Activated T-helper 1 cell treated with Interleukin-2 at 50 U/mL for 16 hours (primary cell): ENCODE measurements around the gene KCTD20.
"Not testable (repeated sequence)": the region's sequence is repeated elsewhere in the genome, so short reads cannot be mapped to it uniquely, and the experiment has no call there.

Experiments used
- DNase-seq: peaks from one replicate; pipeline ENCODE4 v3.0.0-alpha.2; 2020; ENCODE audit warnings: low read depth

Gene KCTD20

GRCh38 chr6:36442671-36443470 lies at the start of gene KCTD20, which contains the start of gene PXT1:
Gene KCTD20 (plus strand): TSS chr6:36443000. CDS start chr6:36470098, 27,098 bp downstream.
Gene PXT1 (minus strand): TSS chr6:36442854. CDS start chr6:36426082, 16,772 bp downstream.
- DNase-seq: peak; percentile 75

GRCh38 chr6:36399970-36400369 lies 42.8 kb upstream of the KCTD20 start:
- no peak for DNase-seq

DNA sequence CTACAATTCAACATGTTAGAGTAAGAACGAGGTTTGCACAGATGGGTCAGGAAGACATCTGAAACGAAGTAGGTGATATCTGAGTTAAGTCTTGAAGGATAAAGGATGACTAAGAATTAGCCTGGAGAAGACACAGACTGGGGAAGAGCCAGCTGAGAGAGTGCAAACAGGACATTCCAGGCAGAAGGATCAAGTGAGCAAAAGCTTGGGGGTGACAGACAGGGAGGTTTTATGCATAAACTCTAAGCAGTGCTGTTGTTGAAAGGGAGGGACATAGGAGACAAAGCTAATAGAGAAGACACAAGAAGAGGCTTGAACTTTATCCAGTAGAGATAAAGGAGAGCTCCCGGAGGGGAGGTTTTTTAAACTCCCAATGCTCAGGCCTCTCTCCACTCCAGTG lies 40.3 kb upstream of the KCTD20 start:
- DNase-seq: no peak

GRCh38 chr6:36404164-36404563 lies 38.6 kb upstream of the KCTD20 start:
- no peak for DNase-seq

- DNase-seq: not testable (repeated sequence)
Measured at GRCh38 chr6:36409718-36410117, 33.1 kb upstream of the KCTD20 start.

- no peak for DNase-seq
Measured at GRCh38 chr6:36413489-36414480, 29.0 kb upstream of the KCTD20 start.

GRCh38 chr6:36414481-36414880 lies 28.3 kb upstream of the KCTD20 start:
- no peak for DNase-seq

GRCh38 chr6:36418558-36418957 lies 24.2 kb upstream of the KCTD20 start:
- DNase-seq: no peak

DNA sequence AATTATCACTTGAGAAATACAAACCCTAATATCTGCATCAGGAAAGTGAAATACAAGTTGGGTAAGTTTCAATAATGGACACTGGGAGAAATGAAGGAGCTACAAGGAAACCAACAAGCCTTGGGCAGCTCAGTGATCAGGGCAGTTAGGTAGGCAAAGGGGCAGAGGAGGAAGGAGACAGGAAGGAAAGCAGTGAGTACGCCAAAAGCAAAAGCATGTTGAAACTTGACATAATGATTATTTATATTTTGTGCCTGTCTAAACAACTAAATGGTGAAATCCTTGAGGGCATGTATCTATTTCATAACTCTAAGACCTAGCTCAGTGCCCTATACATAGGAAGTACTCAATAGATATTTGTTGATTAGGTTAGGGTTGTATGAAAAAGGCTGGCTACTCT lies 23.5 kb upstream of the KCTD20 start:
- no peak for DNase-seq

DNA sequence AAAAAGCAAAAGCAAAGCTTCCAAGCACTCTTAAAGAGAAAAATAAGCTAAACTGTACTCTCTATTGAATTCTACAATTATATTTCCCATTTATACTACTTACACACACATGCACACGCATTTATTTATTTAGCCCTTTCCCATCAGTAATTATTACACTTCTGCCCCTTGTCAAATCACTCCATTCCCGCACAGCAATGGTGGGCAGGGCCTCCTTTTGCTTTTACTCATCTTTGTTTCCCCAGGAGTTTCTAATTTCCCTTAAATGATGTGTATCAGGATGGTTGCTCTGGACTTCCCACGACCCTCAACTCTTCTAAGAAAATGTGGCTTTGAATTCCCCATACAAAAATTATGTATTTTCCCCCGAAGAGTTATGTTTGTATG lies 20.1 kb upstream of the KCTD20 start:
- DNase-seq: no peak

- peak; percentile 98 for DNase-seq
Measured at GRCh38 chr6:36423101-36423824, 19.5 kb upstream of the KCTD20 start.

DNA sequence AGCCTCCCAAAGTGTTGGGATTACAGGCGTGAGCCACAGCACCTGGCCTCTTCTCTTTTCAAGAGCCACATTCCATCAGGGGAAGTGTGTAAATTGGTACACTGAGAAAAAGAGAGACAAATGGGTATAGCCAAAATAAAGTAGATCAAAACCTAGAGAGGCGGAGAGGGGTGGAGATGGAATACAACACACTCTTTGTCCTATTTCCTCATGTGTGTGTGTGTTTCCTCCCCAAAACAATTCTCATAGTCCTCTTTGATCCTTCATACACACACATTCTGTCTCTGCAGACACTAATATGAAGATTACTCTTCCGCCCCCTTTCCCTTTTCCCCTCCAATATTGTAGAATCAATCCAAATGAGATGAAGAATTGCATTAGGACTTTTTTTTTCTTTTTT lies 16.2 kb upstream of the KCTD20 start:
- DNase-seq: no peak

- no peak for DNase-seq
Measured at GRCh38 chr6:36428911-36429310, 13.9 kb upstream of the KCTD20 start.

GRCh38 chr6:36430351-36430750 lies 12.4 kb upstream of the KCTD20 start:
- DNase-seq: no peak

DNA sequence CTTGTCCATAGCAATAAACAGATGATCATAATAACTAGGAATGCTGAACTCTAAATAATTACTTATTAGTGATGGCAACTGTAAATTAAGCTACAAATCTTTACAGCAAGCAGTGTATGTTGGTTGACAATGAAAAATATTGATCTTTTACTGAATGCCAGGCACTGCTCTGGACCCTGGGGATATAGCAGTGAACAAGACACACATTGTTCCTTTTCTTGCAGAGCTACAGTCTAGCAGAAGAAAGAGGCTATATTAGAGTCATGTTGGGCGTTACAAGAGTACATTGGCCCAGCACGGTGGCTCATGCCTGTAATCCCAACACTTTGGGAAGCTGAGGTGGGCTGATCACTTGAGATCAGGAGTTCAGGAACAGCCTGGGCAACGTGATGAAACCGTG lies 11.6 kb upstream of the KCTD20 start:
- DNase-seq: no peak

DNA sequence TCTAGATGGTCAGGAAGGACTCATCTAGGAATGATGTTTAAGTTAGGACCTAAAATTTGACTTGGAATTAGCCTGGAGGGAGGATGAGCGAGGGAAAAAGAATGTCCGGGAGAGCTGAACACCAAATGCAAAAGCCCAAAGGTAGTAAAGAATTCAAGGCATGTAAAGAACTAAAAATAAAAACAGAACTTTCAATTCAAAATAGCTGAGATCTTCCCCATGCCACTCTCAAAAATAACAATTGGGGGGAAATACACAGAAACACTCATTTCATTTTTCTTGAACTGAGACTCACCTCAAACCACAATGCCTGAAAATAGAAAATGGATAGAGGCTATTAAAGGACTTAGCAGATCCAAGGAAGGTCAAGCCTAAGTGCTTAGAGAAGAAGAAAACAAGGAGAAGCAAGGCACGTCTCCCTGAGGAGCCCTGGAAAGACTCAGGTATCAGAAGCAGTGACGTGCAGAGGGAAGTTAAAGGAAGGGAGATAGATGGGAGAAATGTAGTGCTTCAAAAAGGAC lies 10.6 kb upstream of the KCTD20 start:
- DNase-seq: no peak

- DNase-seq: no peak
Measured at GRCh38 chr6:36436466-36436865, 6.3 kb upstream of the KCTD20 start.

DNA sequence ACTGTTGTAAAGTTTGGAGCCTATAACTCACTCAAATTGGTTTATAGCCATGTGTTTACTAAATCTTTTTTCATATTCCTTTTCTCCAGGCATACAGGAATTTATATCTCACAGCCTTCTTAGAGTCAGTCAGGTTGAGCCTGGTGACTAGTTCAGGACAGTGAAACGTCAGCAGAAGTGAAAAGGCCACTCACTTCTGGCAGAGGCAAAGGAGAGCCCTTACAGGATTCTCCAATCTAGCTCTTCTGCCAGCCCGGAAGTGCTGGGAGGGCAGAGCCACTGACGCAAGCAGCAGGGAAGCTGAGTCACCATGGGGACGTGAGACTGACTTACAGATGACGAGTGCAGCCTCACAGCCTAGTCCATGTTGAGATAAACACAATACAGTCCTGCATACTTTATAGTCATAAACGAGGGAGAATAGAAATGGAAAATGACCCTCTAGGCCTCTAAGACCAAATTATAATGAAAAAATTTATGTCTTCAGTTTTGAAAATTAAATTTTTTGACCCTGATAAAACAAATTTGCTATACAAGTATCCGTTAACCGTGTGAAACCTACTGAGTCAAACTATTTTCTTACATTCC lies 1.4 kb upstream of the KCTD20 start:
- peak; percentile 65 for DNase-seq

DNA sequence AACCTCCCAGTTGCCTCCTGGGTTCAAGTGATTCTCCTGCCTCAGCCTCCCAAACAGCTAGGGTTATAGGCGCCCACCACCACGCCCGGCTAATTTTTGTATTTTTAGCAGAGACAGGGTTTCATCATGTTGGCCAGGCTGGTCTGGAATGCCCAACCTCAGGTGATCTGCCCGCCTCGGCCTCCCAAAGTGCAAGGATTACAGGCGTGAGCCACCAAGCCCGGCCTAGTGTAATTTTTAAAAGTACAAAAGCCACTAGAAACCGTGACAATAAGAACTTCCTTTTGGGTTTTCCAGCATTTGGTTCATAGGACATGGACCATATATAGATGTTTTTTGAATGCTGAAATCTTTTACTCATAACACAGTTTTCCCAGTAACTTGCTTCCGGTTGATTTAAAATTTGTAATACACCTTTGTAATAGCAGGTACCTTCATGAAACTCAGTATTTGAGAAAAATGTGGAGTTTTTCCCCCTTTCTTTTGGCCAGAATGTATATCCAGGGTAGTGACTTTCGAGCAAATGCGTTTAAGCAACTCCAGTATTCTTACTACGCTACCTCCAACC lies 613 bp upstream of the KCTD20 start:
- DNase-seq: no peak

GRCh38 chr6:36443471-36444428 lies 950 bp downstream of the KCTD20 start:
- peak; percentile 0 for DNase-seq
